Mucosa of rectum (tissue), 2 donors: ENCODE measurements around the gene AMZ1.

ENCODE experiments used
- H3K27ac ChIP-seq, 2 donors: one replicate each; pipeline ENCODE4 v1.7.0; 2013; ENCODE audit warnings: inconsistent platforms in 2 of 2, low read depth in 2 of 2, low read length in 2 of 2
- H3K27me3 ChIP-seq, 2 donors: one replicate each; pipeline ENCODE4 v1.7.0; 2013; ENCODE audit warnings: low read length in 2 of 2; ENCODE audit not compliant: control insufficient read depth in 2 of 2, insufficient read depth in 2 of 2
- H3K36me3 ChIP-seq, 2 donors: one replicate each; pipeline ENCODE4 v1.7.0; 2013; ENCODE audit warnings: low read length in 2 of 2; ENCODE audit not compliant: control insufficient read depth in 2 of 2, insufficient read depth in 2 of 2
- H3K4me1 ChIP-seq, 2 donors: one replicate each; pipeline ENCODE4 v1.7.0; 2013; ENCODE audit warnings: low read length in 2 of 2, mild to moderate bottlenecking in 1 of 2; ENCODE audit not compliant: control insufficient read depth in 2 of 2, insufficient read depth in 2 of 2
- H3K4me3 ChIP-seq, 2 donors: one replicate each; pipeline ENCODE4 v1.7.0; 2013; ENCODE audit warnings: low read length in 2 of 2
- H3K9ac ChIP-seq, 2 donors: one replicate each; pipeline ENCODE4 v1.7.0; 2013; ENCODE audit warnings: low read length in 2 of 2, low read depth in 1 of 2, mild to moderate bottlenecking in 1 of 2
- H3K9me3 ChIP-seq, 2 donors: one replicate each; pipeline ENCODE4 v1.7.0; 2013; ENCODE audit warnings: low read length in 2 of 2; ENCODE audit not compliant: control insufficient read depth in 2 of 2
- donor health status: healthy.
- donor health status: Normal muscosa, but diverticular disease.

Gene AMZ1

GRCh38 chr7:2661096-2661449 is 26.9 kb upstream of the AMZ1 start:
- H3K36me3 ChIP-seq: peaks cover 0 to 5% of the 10 kb centered on the region in 2 donors
- H3K4me1 ChIP-seq: peaks cover 0 to 14% of the 10 kb centered on the region in 2 donors
- H3K9me3 ChIP-seq: no peaks in the 10 kb centered on the region
- no peaks in the 10 kb centered on the region for H3K27me3 ChIP-seq
- H3K4me3 ChIP-seq: no peak overlapping the region
- H3K9ac ChIP-seq: no peak overlapping the region
- H3K27ac ChIP-seq: no peak overlapping the region

- H3K4me1 ChIP-seq: peaks cover under 1 to 14% of the 10 kb centered on the region in 2 donors
- H3K9ac ChIP-seq: no peak overlapping the region
- H3K27ac ChIP-seq: no peak overlapping the region
- no peaks in the 10 kb centered on the region for H3K9me3 ChIP-seq
- no peaks in the 10 kb centered on the region for H3K27me3 ChIP-seq
- H3K36me3 ChIP-seq: peaks cover 0 to 1% of the 10 kb centered on the region in 2 donors
- no peak overlapping the region for H3K4me3 ChIP-seq
These were observed 26.3 kb upstream of the AMZ1 start for GRCh38 chr7:2661602-2662272.

- no peaks in the 10 kb centered on the region for H3K36me3 ChIP-seq
- H3K9me3 ChIP-seq: no peaks in the 10 kb centered on the region
- H3K4me1 ChIP-seq: peaks cover 4 to 14% of the 10 kb centered on the region in 2 donors
- H3K27me3 ChIP-seq: no peaks in the 10 kb centered on the region
- no peak overlapping the region for H3K27ac ChIP-seq
- no peak overlapping the region for H3K9ac ChIP-seq
- H3K4me3 ChIP-seq: no peak overlapping the region
These were observed 25.5 kb upstream of the AMZ1 start for GRCh38 chr7:2662273-2663120.

GRCh38 chr7:2663121-2663886 is 24.7 kb upstream of the AMZ1 start:
- Histone ChIP-seq H3K27me3 (no peaks in the 10 kb centered on the region), H3K4me1 (peaks cover 4 to 14% of the 10 kb centered on the region in 2 donors), H3K27ac (no peak overlapping the region), H3K36me3 (no peaks in the 10 kb centered on the region), H3K4me3 (no peak overlapping the region), H3K9ac (no peak overlapping the region), H3K9me3 (no peaks in the 10 kb centered on the region)

GRCh38 chr7:2663960-2664359 is 24.0 kb upstream of the AMZ1 start:
- no peaks in the 10 kb centered on the region for H3K36me3 ChIP-seq
- H3K4me1 ChIP-seq: peaks cover 4 to 14% of the 10 kb centered on the region in 2 donors
- H3K27ac ChIP-seq: no peak overlapping the region
- H3K27me3 ChIP-seq: no peaks in the 10 kb centered on the region
- no peak overlapping the region for H3K9ac ChIP-seq
- H3K9me3 ChIP-seq: no peaks in the 10 kb centered on the region
- H3K4me3 ChIP-seq: no peak overlapping the region

- Histone ChIP-seq H3K27ac (no peak overlapping the region), H3K4me3 (no peak overlapping the region), H3K9me3 (no peaks in the 10 kb centered on the region), H3K9ac (no peak overlapping the region), H3K36me3 (no peaks in the 10 kb centered on the region), H3K27me3 (peaks cover 0 to 4% of the 10 kb centered on the region in 2 donors), H3K4me1 (peaks cover 4 to 14% of the 10 kb centered on the region in 2 donors)
These were observed 22.6 kb upstream of the AMZ1 start for GRCh38 chr7:2665359-2665791.

GRCh38 chr7:2666155-2666554 is 21.8 kb upstream of the AMZ1 start:
- H3K9me3 ChIP-seq: no peaks in the 10 kb centered on the region
- H3K4me3 ChIP-seq: no peak overlapping the region
- H3K4me1 ChIP-seq: peaks cover 4 to 12% of the 10 kb centered on the region in 2 donors
- no peak overlapping the region for H3K27ac ChIP-seq
- no peak overlapping the region for H3K9ac ChIP-seq
- H3K36me3 ChIP-seq: no peaks in the 10 kb centered on the region
- peaks cover 0 to 4% of the 10 kb centered on the region in 2 donors for H3K27me3 ChIP-seq

- Histone ChIP-seq H3K27me3 (peaks cover 0 to 4% of the 10 kb centered on the region in 2 donors), H3K27ac (no peak overlapping the region), H3K9me3 (no peaks in the 10 kb centered on the region), H3K4me3 (no peak overlapping the region), H3K9ac (no peak overlapping the region), H3K4me1 (peaks cover 4 to 7% of the 10 kb centered on the region in 2 donors), H3K36me3 (no peaks in the 10 kb centered on the region)
These were observed 21.3 kb upstream of the AMZ1 start for GRCh38 chr7:2666588-2667250.

- H3K9ac ChIP-seq: no peak overlapping the region
- H3K4me3 ChIP-seq: no peak overlapping the region
- peaks cover 0 to 4% of the 10 kb centered on the region in 2 donors for H3K27me3 ChIP-seq
- peaks cover 4% of the 10 kb centered on the region in 2 donors for H3K4me1 ChIP-seq
- no peaks in the 10 kb centered on the region for H3K9me3 ChIP-seq
- H3K36me3 ChIP-seq: no peaks in the 10 kb centered on the region
- H3K27ac ChIP-seq: no peak overlapping the region
These were observed 20.2 kb upstream of the AMZ1 start for GRCh38 chr7:2667843-2668242.
